Neutrophil (primary cell): ENCODE data around the gene FCHSD2.
A peak's percentile ranks its signal among the peaks of the same experiment; 100 is the strongest.

Source experiments
- H3K27ac ChIP-seq: fragments of 200-600 bp; sonication (generic); 2 replicates; pipeline ENCODE4 v1.5.1; 2016; ENCODE audit warnings: mild to moderate bottlenecking, moderate library complexity
- H3K27me3 ChIP-seq: fragments of 200-600 bp; sonication (generic); 2 replicates; pipeline ENCODE4 v1.6.0; 2016; ENCODE audit warnings: mild to moderate bottlenecking
- H3K36me3 ChIP-seq: fragments of 200-600 bp; sonication (generic); 2 replicates; pipeline ENCODE4 v1.5.1; 2017
- H3K4me1 ChIP-seq, 2 experiments: fragments of 200-600 bp in 1 of 2; sonication (generic) in 1 of 2; 1 replicate in 1 of 2; 2 replicates in 1 of 2; pipeline versions ENCODE4 v1.5.1 to v1.6.1; 2013 to 2016; ENCODE audit warnings: low read depth in 1 of 2, low read length in 1 of 2, mild to moderate bottlenecking in 1 of 2, moderate library complexity in 1 of 2; ENCODE audit not compliant: control insufficient read depth in 1 of 2, insufficient read depth in 1 of 2
- H3K4me3 ChIP-seq, 2 experiments: fragments of 200-600 bp in 1 of 2; sonication (generic) in 1 of 2; 1 replicate in 1 of 2; 2 replicates in 1 of 2; pipeline ENCODE4 v1.5.1; 2013 to 2016; ENCODE audit warnings: low read depth in 1 of 2, low read length in 1 of 2, mild to moderate bottlenecking in 1 of 2, moderate library complexity in 1 of 2
- H3K9me3 ChIP-seq: fragments of 200-600 bp; sonication (generic); 2 replicates; pipeline ENCODE4 v1.5.1; 2016
- TF ChIP-seq, protein P1 (sequence below): fragments of 200-600 bp; sonication (generic); IDR thresholded peaks from 2 replicates; pipeline ENCODE4 v1.5.1; 2016; ENCODE audit warnings: antibody characterized with exemption

FCHSD2 gene

DNA sequence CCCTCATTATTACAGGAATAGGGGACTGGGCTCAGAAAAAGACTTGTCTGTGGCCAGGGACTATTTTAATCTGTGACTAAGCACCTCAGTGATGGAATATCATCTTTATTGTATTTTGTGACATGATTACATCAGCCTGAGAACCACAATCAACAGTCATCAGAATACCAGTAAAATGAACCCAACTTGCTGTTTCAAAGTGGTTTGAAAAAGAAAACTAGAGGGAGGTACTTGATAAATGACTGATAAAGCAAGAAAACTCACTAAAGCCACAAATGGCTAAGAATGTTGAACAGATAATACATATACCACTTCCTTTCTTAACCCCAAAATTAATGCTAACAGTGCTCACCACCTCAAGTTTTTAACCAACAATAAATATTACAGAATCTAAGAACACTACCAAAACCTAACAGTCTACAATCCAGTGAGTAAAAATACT lies 172.2 kb downstream of the FCHSD2 start:
- no peak overlapping the region for H3K4me3 ChIP-seq
- H3K27ac ChIP-seq, result peak overlapping the region; percentile 35
- peaks cover 21 to 36% of the 10 kb centered on the region in 2 experiments for H3K4me1 ChIP-seq
- TF ChIP-seq, protein P1, sequence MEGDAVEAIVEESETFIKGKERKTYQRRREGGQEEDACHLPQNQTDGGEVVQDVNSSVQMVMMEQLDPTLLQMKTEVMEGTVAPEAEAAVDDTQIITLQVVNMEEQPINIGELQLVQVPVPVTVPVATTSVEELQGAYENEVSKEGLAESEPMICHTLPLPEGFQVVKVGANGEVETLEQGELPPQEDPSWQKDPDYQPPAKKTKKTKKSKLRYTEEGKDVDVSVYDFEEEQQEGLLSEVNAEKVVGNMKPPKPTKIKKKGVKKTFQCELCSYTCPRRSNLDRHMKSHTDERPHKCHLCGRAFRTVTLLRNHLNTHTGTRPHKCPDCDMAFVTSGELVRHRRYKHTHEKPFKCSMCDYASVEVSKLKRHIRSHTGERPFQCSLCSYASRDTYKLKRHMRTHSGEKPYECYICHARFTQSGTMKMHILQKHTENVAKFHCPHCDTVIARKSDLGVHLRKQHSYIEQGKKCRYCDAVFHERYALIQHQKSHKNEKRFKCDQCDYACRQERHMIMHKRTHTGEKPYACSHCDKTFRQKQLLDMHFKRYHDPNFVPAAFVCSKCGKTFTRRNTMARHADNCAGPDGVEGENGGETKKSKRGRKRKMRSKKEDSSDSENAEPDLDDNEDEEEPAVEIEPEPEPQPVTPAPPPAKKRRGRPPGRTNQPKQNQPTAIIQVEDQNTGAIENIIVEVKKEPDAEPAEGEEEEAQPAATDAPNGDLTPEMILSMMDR, result no peak
- H3K9me3 ChIP-seq, result no peaks in the 10 kb centered on the region
- H3K27me3 ChIP-seq, result no peaks in the 10 kb centered on the region
- no peaks in the 10 kb centered on the region for H3K36me3 ChIP-seq

DNA sequence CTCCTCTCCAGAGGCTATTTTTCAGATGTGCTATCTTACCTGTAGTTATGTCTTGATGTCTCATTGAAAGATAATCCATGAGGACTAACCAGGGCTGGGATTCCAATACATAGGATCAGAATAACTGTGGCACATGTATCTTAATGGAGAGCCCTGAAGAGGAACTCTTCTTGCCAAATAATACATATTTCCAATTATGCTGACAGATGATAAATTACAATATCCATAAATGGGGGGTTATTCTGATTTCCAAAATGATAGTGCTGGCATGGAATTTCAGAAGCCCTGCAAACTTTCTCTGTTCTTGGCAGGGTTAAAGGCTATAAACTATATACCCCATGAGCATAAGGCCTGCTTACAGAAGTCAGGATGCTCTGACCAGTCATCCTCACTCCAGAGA lies 173.7 kb downstream of the FCHSD2 start:
- no peaks in the 10 kb centered on the region for H3K9me3 ChIP-seq
- H3K27me3 ChIP-seq, result no peaks in the 10 kb centered on the region
- no peak overlapping the region for H3K4me3 ChIP-seq
- TF ChIP-seq, protein P1, result no peak
- H3K27ac ChIP-seq, result no peak overlapping the region
- no peaks in the 10 kb centered on the region for H3K36me3 ChIP-seq
- H3K4me1 ChIP-seq, result peaks cover 10 to 21% of the 10 kb centered on the region in 2 experiments

DNA sequence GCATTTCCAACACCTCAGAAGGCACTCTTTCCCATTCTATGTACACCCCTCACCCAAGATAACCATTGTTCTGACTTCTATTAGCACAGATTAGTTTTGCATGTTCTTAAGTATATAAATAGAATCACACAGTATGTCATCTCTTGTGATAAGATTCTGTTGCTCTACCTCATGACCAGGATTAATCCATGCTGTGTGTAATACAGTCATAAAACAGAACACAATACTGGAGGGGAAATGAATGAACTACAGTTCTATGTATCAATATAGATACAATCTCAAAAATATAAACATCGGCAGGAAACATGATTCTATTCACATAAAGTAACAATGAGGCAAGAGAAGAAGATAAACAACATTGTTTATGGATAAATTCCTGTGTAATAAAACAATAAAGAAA lies 176.4 kb downstream of the FCHSD2 start:
- H3K27ac ChIP-seq, result no peak overlapping the region
- peaks cover 16 to 21% of the 10 kb centered on the region in 2 experiments for H3K4me1 ChIP-seq
- no peaks in the 10 kb centered on the region for H3K36me3 ChIP-seq
- no peak overlapping the region for H3K4me3 ChIP-seq
- no peaks in the 10 kb centered on the region for H3K27me3 ChIP-seq
- H3K9me3 ChIP-seq, result no peaks in the 10 kb centered on the region
- TF ChIP-seq, protein P1, result no peak

DNA sequence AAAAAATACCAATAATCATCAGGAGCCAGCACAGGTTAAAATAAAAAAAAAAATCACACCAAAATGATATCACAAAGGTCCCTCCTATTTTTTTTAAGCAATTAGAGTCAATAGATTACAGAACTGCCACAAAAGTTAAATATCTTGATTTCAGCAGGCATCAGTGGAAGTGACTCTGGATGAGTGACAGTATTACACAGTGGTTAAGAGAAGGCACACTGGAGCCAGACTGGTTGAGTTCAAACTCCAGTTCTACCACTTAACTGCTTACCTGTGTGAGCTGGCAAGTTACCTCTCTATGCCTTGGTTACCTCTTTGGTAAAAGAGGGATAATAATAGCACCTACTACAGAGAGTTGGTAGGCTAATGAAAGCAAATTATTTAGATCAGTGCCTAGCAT lies 179.4 kb downstream of the FCHSD2 start:
- TF ChIP-seq, protein P1, result no peak
- Histone ChIP-seq H3K27ac (peak overlapping the region; percentile 64), H3K9me3 (no peaks in the 10 kb centered on the region), H3K4me1 (peaks cover 16 to 21% of the 10 kb centered on the region in 2 experiments), H3K27me3 (no peaks in the 10 kb centered on the region), H3K36me3 (no peaks in the 10 kb centered on the region), H3K4me3 (no peak overlapping the region)

GRCh38 chr11:72962084-72962483 lies 180.0 kb downstream of the FCHSD2 start:
- Histone ChIP-seq H3K27ac (peak overlapping the region; percentile 64), H3K4me3 (no peak overlapping the region), H3K4me1 (peaks cover 16 to 21% of the 10 kb centered on the region in 2 experiments), H3K36me3 (no peaks in the 10 kb centered on the region), H3K9me3 (no peaks in the 10 kb centered on the region), H3K27me3 (no peaks in the 10 kb centered on the region)
- TF ChIP-seq, protein P1, result no peak
